GM21360 (cell line): ENCODE results near the gene AGK.
"Not testable (repeated sequence)": the region's sequence is repeated elsewhere in the genome, so short reads cannot be mapped to it uniquely, and the experiment has no call there.

Source experiments
- ATAC-seq: cut with Tn5 transposase; IDR thresholded peaks from one replicate; pipeline ENCODE4 v1.9.1; 2021; ENCODE audit warnings: mild to moderate bottlenecking, moderate library complexity; ENCODE audit not compliant: unreplicated experiment

The AGK gene

DNA sequence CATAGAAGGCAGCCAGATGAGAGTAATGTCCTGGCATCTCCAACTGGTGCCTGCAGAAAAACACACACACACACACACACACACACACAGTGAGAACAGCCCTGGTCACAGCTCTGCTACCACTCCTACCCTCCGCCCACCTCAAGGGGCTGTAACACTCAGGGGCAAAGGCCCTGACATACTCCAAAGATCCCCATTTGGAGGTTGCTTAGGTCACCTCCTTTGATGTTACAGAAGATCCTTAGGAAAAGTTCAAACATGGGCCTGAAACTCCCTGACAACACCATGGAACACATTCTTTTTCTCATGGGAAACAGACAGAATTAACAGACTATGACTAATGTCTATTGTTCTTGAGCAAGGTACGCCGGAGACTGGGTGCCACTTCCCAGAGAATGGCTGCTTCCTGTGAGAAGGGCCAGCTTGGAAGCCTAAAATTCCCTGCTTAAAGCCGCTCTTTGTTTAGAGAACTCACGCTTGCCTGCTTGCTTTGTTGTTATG is 123.0 kb downstream of the AGK start:
- no peak for ATAC-seq

DNA sequence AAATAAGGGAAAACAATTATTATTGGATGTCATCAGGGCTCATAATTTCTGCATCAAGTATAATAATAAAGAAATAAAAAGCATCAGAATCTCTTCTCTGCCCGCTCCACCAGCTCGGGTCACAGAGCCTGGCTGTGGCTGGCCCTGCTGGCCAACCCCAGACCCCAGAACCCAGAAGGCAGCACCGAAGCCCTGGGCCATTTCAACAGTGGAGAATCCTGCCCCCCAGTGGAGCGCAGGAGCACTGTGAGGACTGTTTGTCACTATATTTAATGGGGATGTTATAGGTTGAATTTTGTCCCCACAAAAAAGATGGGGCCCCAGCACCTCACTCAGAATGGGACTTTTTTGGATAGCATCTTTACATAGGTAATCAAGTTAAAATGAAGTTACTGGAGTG is 123.5 kb downstream of the AGK start:
- no peak for ATAC-seq

- no peak for ATAC-seq
Measured at GRCh38 chr7:141675436-141676215, 124.4 kb downstream of the AGK start.

DNA sequence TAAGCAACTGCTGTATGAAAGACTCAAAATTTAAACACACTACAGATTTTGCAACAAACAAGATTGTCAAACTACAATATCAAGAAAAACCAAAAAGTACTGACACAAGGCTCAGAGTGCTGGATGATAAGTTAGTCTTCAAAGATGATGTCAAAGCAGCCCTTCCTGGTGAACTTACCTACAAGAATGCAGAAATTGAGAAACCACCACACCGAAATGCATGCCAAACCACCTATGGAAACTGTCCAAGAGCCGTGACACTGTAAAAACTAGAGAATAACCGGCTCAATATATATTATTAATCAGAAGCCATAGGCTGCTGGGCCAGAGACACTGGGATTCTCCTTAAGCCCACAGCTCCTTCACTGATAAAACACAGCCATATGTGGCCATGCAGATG is 125.4 kb downstream of the AGK start:
- ATAC-seq: no peak

- ATAC-seq: no peak
Measured at GRCh38 chr7:141679014-141679413, 127.8 kb downstream of the AGK start.

GRCh38 chr7:141685285-141686023 is 134.2 kb downstream of the AGK start:
- ATAC-seq: no peak

DNA sequence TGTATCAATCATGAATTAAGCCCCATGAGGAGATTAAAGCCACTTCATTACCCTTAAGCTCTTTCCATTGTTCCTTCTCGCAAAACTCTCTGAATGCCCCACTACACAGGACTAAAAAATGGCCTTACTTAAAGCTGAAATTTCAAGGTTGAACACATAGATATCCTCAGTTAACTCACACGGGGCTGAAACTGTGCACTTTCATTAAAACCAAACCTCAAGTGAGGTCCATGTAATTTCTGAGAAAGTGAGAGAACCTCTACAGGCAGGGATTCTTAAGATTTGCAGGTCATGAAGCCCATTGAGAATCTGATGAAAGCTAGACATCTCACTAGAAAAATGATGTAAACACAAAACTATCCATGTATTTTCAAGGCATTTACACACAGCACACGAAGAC is 134.9 kb downstream of the AGK start:
- no peak for ATAC-seq

DNA sequence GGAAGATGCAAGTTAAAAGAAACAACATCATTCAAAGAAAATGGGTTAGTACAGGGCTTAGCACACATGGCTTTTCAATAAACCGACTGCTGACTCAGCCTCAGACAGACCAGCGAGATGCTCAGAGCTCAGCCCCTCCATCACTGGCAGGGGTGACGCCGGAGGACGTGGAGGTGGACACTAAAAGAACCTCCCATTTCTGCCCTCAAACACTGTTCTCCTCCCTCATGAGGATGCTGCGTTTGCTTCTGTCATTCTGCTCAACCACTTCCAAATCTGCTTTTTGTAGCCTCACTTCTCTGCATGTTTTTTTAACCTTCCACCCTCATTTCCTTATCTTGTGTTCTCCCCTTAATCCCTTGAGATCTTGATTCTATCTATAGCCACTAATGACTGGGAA is 135.5 kb downstream of the AGK start:
- ATAC-seq: no peak

DNA sequence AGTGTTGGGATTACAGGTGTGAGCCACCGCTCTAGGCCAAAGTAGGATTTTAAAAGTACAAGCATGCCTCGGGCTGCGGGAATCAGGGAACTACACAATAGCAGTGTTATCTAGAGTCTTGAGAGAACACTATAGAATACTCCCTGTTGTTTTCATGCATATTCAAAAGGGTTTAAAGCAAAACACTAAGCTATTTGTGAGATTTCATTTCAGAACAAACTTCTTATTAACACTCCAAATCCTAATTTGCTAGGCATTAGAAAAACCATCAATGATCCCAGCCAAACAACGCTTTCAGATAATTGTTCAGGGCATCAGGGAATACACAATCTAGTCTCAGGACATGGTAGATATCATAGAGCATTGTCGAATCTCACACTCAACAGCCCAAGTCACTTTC is 136.8 kb downstream of the AGK start:
- no peak for ATAC-seq

DNA sequence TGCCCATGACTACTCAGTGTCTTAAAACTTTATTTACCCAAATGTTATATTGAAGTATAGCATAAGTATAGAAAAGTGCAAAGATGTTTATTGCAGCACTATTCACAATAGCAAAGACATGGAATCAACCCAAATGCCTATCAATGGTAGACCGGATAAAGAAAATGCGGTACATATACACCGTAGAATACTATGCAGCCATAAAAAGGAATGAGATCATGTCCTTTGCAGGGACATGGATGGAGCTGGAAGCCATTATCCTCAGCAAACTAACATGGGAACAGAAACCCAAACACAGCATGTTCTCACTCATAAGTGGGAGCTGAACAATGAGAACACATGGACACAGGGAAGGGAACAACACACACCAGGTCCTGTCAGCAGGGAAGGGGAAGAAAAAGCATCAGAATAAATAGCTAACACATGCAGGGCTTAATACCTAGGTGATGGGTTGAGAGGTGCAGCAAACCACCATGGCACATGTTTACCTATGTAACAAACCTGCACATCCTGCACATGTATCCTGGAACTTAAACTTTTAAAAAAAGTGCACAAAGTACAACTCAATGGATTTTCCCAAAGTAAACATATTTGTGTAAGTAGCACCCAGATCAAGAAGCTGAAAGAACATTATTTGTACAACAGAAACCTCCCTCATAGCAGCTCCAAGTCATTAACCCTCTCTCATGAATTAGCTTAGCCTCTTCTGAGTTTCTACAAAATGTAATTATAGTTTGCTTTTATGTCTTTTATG is 138.0 kb downstream of the AGK start:
- not testable (repeated sequence) for ATAC-seq

- no peak for ATAC-seq
Measured at GRCh38 chr7:141691540-141691939, 140.3 kb downstream of the AGK start.

DNA sequence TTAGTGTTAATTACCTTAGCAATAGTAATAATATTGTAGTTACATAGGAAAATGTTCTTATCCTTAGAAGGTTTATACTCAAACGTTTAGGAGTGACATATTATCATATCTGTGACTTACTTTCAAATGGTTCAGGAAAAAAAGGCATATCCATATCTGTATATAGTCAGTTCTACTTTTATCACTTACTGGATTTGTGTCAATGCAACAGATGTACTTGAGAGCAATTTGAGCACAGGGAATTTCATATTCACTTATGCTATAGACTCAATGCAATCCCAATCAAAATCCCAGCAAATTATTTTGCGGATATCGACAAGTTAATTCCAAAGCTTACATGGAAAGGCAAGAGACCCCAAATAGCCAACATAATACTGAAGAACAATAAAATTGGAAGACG is 140.8 kb downstream of the AGK start:
- ATAC-seq: no peak

GRCh38 chr7:141693082-141693481 is 141.9 kb downstream of the AGK start:
- ATAC-seq: no peak

GRCh38 chr7:141695803-141696289 is 144.6 kb downstream of the AGK start:
- no peak for ATAC-seq

DNA sequence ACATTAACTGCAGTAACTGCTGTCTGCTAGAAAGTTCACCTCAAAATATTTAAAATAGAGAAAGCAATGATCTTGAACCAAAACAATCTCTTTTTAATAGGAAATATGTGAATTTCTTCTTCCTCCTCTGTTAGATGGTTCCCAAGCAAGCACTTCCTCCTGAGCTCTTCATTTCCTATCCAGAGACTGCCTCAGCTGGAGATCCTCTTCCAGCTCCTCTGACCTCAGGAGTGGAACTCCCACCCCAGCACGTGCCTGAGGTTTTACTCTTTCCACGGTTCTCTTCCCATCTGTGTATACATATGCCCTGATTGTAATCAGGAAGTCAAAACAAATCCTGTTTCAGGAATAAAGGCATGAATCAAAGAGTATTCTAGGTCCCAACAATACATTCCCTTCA is 145.1 kb downstream of the AGK start:
- no peak for ATAC-seq

DNA sequence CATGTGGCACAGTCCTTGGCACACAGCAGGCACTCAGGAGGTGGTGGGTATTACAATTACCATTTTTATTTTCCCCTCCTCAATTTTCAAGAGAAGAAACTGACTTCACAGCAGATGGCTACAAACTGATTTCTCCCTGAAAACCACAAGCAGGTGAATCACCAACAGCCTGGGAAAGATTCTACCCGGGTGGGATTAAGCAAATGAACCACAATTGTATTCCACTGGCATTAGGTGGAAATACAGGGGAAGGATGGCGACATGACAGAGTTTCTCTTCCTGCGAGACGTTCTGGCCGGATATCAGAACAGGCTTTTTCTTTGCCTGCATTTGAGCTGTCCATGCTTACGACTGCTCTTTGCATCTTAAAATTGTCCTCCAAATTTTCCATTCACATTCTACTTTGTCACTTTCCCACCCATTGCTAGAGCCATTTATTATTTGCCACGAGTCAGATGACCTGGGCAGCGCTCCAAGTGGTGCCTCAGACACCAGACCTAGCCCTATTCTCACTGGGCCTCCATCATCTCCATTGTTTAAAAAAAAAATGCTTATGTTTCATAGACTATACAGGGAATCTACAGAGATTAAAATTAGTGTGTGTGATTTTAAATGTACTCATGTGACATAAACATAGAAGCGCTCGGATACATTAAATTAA is 146.1 kb downstream of the AGK start:
- ATAC-seq: no peak

GRCh38 chr7:141698247-141699015 is 147.2 kb downstream of the AGK start:
- no peak for ATAC-seq

DNA sequence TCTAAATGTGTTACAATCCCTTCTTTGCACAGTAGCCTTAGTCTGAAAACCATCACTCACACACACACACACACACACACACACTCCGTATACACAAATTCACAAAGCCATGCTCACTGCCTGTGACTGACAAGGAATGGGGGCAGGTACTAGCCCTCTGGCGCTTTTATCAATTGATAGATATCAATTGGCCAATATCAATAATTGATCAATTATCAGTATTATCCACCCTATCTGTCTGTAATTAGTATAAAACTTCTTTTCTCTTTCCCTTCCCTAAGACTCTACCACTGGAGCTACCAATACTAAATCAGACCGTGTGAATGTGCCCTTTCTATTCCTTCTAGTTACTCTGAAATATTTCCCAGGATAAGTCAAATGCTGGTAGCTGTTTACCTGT is 148.7 kb downstream of the AGK start:
- no peak for ATAC-seq

- ATAC-seq: no peak
Measured at GRCh38 chr7:141700296-141700847, 149.2 kb downstream of the AGK start.

GRCh38 chr7:141700848-141701371 is 149.7 kb downstream of the AGK start:
- ATAC-seq: no peak
